GM19395 (cell line): ENCODE results near the gene MED14.

Experiments
- ATAC-seq: cut with Tn5 transposase; IDR thresholded peaks from one replicate; pipeline ENCODE4 v1.9.1; 2021; ENCODE audit warnings: mild to moderate bottlenecking, moderate library complexity; ENCODE audit not compliant: unreplicated experiment

Gene MED14

DNA sequence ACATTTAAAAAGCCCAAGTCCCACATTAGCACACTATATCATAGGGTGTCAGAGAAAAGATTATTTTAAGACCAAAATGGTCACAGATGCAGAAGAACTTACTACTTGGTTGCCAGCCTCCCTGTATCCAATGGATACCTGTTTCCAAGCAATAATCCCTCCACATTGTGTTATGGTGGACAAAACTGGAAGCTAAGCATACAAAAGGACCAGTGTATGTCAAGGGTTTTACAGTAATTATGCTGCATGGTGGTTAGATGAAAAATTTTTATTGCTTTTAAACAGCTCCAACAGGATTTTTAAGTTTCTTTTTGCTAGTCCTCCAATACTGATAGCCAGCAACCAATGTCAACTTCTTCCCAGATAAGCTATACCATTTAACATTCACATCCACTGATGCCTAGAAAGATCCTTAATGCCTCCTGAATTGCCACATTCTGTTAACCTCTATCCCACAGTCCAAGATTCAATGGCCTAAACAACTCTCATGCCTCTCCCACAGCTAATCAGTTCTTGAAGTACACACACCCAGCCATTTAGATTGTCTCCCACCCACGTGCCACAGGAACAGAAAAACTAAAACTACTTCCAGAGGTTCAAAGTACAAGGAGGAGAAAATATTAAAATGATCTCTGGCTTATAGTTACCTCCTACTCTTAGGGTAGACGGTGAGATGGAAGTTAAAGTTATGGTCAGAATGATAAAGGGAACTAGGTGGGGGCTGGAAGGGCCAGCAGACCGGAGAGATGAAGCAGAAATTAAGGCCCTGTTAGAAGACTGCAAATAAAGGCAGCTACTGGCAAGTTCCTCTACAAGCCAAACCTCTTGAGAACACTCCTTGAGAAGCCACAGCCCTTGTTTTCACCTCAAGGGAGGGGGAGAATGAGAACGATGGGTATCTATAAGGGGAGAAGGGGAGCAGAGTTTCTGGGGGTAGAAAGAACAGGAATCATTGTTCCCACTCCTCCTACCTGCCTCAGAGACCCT, 5.5 kb downstream of the MED14 start:
- no peak for ATAC-seq

DNA sequence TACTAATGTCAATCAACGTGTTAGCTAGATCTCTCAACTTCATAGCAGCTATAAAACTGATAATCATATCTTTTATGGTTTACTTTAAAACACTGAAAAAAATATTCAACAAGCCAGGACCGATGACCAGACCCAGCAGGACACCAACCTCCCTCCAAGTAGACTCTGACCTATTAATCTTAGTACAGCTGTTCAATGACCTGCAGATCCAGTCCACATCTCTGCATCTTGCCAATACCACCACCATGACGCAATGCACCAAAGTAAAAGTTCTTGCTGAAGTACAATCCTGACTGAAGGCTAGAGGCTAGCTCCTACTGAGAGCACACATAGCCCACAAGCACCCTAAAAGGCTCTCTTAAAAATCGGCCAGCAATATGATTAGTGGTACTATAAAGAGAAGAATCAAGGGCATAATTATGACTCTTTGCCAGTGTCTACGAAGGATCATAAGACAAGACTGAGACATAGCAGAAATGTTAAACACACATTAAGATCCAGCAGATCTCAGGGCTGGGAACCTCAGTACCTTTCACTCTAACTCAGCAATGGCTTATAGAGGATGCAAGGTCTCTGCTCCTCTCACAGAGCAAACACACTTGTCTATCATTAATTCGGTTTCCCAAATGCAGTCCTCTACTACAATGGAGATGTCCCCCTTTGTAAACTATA, 7.6 kb downstream of the MED14 start:
- no peak for ATAC-seq

DNA sequence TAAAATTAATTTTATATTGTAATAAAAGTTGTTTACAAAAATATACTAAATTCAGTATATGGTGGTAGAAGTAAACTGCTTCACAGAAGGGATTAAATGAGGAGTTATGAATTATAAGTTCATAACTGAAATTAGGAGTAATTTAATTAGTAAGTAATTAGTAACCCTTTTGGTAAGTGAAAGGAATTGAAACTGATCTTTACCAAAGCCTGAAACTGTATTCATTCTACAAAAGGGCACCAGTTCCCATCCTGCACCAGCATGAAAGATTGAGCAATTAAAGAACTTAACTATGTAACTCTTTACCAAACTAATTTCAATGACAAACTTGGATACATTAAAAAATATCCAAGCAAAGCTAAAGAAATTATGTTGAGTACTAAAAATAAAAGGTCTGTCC, 8.2 kb downstream of the MED14 start:
- ATAC-seq, result no peak

DNA sequence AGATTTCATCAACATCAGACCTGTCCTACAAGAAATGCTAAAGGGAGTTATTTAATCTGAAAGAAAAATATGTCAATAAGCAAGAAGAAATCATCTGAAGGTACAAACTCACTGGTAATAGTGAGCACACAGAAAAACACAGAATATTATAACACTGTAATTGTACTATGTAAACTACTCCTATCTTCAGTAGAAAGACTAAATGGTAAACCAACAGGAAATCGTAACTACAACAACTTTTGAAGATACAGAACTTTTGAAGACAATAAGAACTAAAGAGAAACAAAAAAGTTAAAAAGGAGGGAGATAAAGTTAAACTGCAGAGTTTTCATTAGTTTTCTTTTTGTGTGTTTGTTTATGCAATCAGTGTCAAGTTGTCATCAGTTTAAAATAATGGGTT, 12.4 kb downstream of the MED14 start:
- no peak for ATAC-seq

DNA sequence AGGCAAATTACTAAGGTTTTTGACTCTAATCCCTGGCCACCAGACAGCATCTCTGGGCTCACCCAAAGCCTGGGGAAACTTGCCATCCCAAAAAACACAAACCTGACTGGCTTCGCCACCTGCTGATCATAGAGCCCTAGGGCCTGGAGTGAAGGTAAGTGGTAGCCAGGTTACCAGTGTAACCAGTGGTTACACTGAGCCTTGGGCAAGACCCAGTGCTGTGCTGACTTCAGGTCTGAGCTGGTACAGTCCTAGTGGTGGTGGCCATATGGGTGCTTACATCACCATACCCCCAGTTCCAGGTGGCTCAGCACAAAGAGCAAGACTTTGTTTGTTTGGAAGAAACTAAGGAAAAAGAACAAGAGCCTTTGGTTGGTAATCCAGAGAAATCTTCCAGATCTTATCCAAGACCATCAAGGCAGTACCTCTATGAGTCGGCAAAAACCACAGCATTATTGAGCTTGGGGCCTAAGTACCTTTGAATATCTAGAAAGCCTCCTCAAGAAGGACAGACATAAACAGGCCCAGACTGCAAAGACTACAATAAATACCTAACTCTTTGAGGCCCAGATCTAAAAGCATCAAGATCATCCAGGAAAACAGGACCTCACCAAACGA, 13.7 kb downstream of the MED14 start:
- ATAC-seq, result no peak

DNA sequence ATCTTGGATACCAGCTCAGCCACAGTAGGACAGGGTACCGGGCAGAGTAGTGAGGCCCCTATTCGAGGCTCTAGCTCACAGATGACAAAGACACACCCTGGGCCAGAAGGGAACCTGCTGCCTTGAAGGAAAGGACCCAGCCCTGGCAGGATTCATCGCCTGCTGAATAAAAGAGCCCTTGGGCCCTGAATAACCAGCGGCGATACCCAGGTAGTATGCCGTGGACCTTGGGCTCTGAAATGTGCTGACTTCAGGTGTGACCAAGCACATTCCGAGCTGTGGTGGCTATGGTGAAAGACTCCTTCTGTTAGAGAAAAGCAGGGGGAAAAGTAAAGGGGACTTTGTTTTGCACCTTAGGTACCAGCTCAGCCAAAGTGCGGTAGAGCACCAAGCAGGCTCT, 14.6 kb downstream of the MED14 start:
- no peak for ATAC-seq

DNA sequence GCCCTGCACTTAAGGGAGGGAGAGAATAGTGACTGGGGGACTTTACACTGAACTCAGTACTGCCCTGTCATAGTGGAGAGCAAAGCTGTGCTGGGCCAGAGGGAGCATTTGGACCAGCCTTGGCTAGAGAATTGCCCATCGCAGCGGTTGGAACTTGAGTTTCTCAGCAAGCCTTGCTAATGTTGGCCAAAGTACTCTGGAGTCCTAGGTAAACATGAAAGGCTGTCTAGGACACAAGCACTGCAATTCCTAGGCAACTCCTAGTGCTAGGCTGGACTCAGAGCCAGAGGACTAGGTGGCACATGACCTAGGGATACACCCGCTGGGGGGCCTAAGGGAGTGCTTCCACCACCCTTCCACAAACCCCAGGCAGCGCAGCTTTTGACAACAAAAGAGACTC, 15.0 kb downstream of the MED14 start:
- ATAC-seq, result no peak

DNA sequence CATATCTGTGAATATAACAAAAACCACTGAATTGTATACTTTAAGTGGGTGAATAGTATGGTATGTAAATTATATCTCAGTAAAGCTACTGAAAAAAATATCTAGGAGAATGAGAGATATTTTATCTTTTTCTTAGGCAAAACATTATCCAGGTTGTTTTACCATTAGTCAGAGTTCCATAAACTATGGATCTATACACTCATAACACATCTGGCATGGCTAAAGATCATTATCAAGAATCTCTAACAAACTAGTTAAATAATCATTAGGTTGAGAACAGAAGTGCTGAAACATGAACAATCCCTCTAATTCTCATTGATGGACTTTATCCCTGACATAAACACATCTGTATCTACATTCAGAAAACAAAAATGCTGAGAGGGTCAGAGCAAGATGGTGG, 15.6 kb downstream of the MED14 start:
- no peak for ATAC-seq

DNA sequence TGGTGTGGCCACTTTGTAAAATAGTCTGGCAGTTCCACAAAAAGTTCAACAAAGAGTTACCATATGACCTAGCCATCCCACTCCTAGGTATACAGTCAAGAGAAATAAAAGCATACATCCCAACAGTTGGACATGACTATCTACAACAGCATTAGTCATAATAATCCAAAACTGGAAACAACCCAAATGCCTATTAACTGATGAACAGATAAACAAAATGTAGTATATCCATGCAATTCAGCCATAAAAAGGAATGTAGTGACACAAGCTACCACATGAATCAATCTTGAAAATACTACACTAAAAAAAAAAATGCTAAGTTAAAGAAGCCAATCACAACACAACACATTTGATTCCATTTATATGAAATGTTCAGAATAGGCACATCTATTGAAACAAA, 16.1 kb downstream of the MED14 start:
- no peak for ATAC-seq

DNA sequence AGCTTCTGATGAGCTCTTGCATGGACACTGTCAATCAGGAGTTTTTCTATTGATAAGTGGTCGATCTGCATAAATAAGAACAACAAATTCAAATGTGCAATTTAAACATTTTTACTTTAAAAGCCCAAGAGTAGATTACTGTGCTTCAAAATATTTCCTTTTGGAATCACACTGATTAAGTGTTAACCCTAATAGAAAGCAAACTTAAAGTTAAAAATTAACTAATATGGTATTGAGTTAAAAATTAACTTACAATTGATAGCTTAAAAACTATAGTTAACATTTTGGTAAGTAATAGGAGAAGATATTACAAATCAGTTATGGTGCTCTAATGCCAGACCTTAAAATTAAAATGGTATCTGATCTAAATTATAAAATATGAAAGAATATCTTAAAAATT, 25.9 kb downstream of the MED14 start:
- ATAC-seq, result no peak

DNA sequence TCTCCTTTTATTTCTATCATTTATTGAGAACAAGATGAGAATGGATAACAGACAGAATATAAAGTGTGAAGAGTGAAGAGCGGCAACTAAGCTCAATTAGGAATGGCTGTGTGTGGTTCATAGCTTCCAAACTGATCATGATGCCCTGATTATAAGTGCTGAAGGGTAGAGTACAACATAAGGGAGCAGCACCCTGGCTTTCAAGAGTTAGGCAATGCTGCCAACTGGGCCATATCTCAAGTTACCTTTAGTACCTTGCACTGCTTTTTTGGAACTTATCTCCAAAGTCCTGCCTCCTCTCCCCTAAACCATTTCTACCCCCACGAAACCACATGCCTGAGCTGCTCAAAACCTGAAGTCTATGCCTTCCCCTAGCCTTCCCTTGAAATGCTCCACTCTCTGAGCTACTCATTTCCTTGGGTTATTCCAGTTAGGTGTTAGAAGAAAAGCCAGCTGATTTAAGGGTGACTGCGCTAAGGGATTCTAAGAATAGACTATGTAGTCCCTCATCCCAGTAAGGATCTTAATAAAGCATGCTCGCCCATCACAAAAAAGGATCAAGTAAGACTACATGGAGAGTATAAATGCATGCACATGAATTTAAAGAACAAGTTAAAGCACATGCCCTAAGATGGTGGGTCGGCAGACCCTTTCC, 29.6 kb downstream of the MED14 start:
- ATAC-seq, result no peak

DNA sequence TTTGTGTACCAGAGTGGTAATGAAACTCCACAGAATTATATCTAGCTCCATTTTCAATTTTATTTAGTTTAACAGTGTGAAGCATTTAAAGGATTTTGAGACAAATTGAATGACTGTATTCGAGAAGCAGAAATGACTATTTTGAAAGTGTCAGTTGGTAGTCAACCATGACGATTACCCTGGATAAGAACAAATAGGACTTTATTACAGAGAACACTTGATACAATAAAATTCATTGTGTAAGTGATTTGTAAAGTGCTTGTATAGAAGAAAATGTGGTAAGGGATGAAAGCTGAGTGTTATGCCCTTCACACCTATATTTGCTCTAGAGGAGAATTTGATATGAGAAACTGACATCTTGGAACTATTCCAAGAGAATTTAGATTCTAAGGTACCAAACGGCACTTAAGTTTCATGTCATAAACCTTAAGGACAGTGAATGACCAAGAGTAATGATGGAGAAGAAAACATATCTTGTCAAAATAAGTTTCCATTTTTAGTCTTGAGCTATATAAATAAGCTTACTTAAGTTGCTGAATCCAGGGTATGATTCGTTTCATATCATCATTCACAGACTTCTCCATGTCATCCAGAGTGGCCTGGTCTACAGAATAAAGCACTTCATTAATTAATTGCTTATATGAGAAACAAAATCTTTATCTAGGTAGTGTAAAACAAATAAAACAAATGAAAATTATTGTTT, 34.6 kb downstream of the MED14 start:
- ATAC-seq, result no peak

DNA sequence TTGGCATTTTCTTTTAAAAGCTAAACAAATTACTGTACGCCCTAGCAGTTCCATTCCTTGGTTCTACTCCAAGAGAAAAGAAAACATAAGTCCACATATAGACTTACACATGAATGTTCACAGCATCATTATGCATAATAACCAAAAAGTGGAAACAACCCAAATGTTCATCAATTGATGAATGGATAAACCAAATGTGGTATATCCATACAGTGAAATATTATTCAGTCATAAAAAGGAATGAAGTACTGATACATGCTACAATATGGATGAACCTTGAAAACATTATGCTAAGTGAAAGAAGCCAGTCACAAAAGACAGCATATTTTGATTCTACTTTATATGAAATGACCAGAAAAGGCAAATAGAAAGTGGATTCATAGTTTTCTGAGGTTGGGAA, 36.5 kb downstream of the MED14 start:
- ATAC-seq, result no peak

DNA sequence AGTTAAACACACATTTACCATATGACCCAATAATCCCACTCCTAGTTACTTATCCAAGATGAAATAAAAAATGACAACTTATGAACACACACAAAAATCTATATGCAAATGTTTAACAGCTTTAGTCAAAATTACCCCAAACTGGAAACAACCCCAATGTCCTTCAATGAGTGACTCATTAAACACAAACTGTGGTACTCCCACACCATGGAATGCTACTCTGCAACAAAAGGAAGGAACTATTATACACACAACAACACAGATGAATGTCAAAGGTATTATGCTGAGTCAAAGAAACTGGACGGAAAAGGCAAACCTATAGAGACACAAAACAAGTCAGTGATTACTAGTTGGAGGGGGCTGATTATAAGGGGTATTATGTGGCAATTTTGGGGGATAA, 40.5 kb downstream of the MED14 start:
- ATAC-seq, result no peak

DNA sequence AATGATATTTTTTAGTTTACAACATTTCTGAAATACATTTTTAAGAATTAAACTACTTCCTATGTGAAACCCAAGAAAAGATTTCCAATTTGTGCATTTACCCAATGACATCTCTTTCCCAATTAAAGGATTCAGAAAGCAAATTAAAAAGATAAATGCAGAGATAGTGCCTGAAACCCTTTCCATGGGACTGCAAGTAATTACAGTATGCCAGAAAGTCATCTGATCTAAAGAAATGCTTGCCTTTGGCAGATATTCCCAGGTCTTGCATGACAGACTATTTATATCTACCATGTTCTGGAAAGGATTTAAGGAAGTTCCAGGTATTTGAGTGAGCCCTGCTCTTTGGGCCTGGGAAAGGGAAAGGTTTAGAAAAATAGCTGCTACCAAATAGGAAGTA, 46.4 kb downstream of the MED14 start:
- ATAC-seq, result no peak

DNA sequence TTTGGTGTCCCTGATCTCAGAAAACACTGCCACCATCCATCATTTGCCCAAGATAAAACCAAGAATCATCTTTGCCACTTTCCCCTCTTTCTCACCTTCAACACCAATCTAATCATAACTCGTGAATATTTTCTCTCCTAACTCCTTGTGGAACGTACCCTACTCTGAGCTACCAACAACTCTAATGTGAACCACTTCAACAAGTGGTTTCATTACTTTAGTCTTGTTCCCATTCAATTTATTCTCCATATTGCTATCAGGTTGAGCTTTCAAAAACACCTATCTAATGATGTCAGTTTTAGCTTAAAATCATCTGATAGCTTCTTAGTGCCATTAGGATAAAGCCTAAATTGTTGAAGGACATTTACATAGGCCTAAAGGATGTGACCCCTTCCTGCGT, 48.2 kb downstream of the MED14 start:
- ATAC-seq, result no peak

DNA sequence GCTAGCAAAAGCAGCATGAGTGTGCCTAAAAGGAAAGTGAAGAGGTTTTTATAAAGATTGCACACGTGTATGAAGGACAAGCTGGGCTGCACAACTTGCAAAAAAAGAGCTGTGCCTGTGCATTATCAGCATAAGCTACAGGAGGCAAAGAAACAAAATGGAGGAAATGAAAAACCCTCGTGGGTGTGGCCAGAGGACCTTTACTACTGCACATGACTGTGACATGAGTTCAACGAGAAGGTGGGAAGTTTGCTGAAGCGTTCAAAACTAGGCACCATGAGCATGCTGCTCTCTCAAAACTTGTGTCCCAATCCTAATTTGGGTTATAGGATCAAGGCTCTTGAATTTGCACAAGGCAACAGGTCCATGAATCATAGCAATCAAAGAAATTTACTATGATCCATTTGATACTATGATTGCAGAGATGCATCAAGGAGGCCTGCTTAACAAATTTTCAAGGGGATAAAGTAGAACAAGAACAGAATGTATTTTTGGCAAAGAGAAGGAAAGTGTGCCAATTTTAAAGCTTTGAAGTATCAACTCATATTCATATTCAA, 49.9 kb downstream of the MED14 start:
- ATAC-seq, result no peak

DNA sequence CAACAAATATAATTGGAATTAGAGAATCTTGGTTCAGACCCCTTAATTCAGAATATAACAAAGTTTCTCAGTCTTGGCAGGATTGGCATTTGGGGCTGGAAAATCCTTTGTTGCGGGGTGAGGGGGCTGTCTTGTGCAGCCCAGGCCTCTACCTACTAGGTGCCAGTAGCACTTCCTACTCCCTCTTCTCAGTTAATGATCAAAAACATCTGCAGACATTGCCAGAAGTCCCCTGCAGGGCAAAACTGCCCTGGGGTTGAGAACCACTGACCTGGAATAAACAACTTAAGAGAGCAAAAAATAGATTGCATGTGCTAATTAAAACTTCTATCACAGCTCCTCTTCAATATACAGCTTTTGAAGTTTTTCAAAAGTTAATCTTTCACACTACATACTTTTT, 51.2 kb downstream of the MED14 start:
- no peak for ATAC-seq

DNA sequence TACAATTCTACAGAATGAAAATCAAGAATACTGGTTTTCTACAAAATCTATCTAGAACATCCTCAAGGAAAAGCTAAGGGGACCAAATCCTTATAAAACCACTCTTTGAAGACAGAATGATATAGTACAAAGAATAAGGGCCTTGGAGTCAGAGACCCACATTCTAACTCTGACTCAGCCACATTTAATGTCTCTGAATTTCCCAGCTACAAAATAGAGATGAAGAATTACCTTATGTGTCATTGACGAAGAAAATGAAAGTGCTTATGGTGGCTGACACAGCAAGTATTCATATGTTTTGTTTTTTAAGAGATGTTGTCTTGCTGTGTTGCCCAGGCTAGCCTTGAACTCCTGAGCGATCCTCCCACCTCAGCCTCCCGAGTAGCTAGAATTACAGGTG, 52.1 kb downstream of the MED14 start:
- ATAC-seq, result no peak

DNA sequence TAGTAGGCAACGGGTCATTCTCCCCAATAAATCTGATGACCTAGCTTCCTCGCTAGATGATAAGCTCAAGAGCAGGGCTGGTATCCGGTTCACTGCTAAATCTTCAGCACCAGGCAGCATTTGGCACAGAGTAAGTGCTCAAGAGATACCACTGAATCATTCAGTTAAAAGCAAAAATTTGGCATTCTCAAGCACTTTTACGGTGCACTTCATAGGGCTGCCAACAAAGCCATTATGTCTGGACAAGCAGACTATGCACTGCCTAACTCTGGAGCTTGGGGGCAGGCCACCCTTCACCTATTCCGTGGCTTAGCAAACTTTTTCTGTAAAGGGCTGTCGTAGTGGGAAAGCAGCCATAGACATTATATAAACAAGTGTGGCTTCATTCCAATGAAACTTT, 64.2 kb downstream of the MED14 start:
- no peak for ATAC-seq
